Superior temporal gyrus (tissue), 1 donor: ENCODE data around the gene RTP3.
"Not testable (repeated sequence)": the region's sequence is repeated elsewhere in the genome, so short reads cannot be mapped to it uniquely, and the experiment has no call there.

Source experiments
- DNase-seq: peaks from one replicate; pipeline ENCODE4 v3.0.0-alpha.2; 2016; ENCODE audit errors: extremely low spot score

RTP3 gene

GRCh38 chr3:46491089-46492070 is 6.4 kb upstream of the RTP3 start:
- no peak for DNase-seq

GRCh38 chr3:46492890-46493547 is 4.8 kb upstream of the RTP3 start:
- no peak for DNase-seq

- not testable (repeated sequence) for DNase-seq
Measured at GRCh38 chr3:46494491-46494890, 3.3 kb upstream of the RTP3 start.

- no peak for DNase-seq
Measured at GRCh38 chr3:46495901-46496456, 1.8 kb upstream of the RTP3 start.

- no peak for DNase-seq
Measured at GRCh38 chr3:46496746-46497555, 825 bp upstream of the RTP3 start.

- DNase-seq = no peak
Measured at GRCh38 chr3:46498916-46499519, 1.2 kb downstream of the RTP3 start.

DNA sequence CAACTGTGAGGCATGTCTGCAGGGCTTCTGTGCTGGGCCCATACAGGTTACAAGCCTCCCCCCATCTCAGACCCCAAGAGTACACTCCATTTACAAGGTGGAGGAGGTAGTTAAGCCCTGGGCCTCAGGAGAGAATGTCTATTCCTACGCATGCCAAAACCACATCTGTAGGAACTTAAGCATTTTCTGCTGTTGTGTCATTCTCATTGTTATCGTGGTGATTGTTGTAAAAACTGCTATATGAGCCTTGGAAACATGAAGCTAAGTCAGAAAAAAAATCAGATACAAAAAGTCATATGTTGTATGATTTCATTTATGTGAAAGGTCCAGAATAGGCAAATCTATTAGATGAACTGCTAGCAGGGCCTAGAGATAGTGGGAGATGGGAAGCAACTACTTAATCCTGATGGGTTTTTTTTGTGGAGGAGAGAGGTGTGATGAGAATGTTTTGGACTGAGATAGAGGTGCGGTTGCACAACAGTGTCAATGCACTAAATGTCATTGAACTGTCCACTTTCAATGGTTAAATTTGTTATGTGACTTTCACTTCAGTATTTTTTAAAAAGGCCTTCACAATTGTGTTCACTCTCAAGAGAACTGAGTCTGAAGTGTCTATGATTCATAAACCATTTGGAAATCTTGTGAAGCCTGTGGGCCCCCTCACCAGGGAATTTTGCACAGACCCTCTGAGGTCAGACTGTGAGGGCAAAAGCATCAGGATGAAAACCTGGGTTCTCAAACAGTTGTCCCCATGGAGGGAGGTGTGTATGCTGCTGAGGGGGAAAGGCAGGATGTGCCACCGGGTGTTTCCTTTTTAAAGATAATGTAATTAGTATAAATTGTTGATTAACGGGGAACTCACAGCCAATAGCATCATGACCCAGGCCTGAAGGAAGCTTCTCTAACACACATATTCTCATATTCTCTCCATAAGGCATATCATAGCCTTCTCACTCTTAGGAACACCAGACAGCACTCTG is 3.2 kb downstream of the RTP3 start:
- DNase-seq = no peak

DNA sequence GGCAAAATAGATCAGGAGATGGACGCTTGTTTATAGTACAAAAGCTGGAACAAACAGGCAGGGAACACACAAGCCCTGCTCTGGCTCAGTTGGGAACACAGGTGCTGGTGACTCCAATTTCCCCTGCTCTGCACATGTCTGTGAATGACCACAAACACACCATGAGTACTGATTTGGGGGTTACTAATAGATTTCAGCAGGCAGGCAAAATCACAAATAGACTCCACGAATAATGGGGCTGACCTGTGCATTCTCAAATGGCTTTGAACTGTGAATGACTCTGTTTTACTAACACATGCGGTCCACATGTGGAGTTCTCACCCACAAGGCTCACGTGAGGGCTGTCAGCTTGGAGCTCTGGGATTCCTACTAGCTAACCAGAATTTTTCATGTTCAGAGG is 3.9 kb downstream of the RTP3 start:
- no peak for DNase-seq

GRCh38 chr3:46503200-46503874 is 5.6 kb downstream of the RTP3 start:
- DNase-seq = no peak

DNA sequence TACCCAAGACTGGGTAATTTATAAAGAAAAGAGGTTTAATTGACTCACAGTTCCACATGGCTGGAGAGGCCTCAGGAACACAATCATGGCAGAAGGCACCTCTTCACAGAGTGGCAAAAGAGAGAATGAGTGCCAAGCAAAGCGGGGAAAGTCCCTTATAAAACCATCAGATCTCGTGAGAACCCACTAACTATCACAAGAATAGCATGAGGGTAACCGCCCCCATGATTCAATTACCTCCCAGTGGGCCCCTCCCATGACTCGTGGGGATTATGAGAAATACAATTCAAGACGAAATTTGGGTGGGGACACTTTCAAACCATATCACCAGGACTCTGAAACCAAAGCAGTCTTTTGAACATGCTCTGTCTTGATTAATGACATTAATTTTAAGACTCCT is 7.0 kb downstream of the RTP3 start:
- DNase-seq = no peak

DNA sequence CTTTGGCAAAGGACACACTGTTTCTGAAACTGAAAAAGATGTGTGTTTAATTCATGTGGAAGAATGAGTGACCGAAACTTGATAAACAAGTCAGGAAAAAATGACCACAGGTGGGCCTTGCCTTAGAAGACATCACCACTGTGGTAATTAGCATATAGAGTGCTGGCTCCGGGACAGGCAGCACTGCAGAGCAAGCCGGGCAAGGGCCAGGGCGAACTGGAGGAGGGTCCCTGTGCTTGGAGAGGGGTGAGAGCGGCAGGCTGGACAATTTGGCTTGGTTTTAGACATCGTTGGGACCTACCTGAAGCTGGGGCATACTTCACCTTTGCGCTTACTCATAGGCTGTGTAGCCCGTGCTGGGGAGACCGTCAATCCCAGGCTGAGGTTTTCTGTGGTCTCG is 8.2 kb downstream of the RTP3 start:
- no peak for DNase-seq

DNA sequence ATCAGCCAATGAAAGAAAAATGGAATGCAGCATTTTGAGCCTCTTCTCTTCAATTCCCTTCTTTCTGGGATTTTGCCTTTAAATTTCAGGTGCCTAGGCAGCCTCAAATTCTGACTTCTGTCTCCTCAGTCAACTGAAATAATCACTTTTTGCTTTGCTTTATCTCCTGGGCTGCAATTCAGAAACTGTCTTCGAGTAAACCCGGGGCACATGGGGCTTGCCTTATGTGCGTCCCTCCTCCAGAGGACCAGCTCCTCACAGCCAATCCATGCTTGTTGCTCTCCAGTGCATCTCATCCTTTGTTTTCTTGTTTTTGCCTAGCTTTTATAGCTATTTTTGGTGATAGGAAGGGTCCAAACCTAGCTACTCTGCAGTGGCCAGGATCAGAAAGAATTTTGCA is 8.8 kb downstream of the RTP3 start:
- DNase-seq = no peak

DNA sequence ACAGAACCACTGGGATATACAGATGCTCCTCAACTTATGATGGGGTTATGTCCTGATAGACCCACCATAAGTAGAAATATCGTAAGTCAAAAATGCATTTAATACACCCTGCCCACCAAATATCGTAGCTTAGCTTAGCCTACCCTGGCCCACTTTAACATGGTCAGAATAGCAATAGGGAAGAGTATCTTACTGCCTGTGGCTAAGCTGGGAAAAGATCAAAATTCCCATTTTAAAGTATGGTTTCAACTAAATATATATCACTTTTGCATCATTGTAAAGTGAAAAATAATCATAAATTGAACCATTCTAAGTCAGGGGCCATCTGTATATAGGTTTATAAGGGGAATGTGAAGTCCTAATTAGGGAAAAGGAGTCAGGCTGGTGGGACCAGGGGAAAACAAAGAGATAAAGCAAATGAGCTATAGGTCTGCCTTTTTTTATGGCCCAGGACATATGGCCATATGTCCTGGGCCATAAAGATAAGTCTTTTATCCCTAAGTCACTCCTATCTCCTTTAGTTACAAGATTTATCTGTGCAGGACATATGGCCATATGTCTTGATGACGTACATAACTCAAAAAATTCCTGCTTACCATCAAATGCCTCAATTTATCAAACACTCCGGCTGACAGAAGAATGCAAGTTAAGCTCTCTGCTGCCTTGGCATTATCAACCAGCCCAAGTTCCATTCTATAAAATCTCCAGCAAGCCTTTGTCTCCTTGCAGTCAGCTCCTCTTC is 11.2 kb downstream of the RTP3 start:
- no peak for DNase-seq

GRCh38 chr3:46509661-46510187 is 11.9 kb downstream of the RTP3 start:
- no peak for DNase-seq

- DNase-seq = no peak
Measured at GRCh38 chr3:46512191-46512749, 14.5 kb downstream of the RTP3 start.

- DNase-seq = no peak
Measured at GRCh38 chr3:46516521-46516920, 18.7 kb downstream of the RTP3 start.

DNA sequence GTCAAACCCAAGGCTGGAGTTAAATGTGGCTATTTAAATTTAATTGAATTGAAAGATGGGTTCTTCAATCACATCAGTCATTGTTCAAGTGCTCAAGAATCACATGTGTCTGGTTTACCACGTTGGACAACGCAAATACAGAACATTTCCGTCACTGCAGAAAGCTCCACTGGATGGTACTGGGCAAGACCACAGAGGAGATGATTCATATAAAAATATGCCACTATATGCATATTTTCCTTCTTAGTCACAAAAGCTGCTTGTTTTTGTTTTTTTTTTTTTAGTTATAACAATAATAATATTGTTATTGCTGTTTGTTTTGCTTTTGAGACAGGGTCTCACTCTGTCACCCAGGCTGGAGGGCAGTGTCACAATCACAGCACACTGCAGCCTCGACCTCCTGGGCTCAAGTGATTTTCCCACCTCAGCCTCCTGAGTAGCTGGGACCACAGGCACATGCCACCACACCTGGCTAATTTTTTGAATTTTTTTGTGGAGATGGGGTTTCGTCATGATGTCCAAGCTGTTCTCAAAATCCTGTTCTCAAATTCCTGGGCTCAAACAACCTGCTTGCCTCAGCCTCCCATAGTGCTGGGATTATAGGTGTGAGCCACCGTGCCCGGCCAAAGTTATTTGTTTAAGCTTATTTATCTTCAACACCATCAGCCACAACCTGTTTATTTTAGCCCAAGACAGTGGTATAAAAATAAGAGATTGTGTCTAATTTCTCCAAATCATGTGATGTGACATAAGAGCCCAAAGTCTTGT is 19.4 kb downstream of the RTP3 start:
- no peak for DNase-seq

DNA sequence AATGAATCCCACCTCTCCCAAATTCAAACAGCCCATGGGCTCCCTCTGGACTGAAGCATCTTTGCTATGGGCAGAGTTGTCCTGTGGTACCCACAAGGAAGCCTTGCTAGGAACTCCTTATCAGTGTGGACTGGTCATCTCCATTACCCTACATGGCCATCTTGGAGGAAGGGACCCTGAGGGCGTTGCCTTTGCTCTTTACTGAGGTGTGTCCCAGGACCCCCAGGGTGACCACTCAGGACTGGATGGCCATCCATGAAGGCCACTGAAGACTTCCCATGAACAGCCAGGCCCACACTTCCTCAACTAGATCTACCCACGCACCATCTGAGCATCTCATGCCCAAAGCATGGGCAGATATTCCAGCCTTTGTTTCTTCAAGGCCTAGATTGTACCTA is 20.0 kb downstream of the RTP3 start:
- DNase-seq = no peak
